ENCODE measurements around the gene EED. TPM values are rescaled to one million over a fixed set of nuclear protein-coding genes. Genes with fewer than 3 reads are reported as not detected.

The EED gene
- total and polyA plus RNA-seq, 2 experiments from 2014 or later = 15.5 to 23.7 TPM

DNA sequence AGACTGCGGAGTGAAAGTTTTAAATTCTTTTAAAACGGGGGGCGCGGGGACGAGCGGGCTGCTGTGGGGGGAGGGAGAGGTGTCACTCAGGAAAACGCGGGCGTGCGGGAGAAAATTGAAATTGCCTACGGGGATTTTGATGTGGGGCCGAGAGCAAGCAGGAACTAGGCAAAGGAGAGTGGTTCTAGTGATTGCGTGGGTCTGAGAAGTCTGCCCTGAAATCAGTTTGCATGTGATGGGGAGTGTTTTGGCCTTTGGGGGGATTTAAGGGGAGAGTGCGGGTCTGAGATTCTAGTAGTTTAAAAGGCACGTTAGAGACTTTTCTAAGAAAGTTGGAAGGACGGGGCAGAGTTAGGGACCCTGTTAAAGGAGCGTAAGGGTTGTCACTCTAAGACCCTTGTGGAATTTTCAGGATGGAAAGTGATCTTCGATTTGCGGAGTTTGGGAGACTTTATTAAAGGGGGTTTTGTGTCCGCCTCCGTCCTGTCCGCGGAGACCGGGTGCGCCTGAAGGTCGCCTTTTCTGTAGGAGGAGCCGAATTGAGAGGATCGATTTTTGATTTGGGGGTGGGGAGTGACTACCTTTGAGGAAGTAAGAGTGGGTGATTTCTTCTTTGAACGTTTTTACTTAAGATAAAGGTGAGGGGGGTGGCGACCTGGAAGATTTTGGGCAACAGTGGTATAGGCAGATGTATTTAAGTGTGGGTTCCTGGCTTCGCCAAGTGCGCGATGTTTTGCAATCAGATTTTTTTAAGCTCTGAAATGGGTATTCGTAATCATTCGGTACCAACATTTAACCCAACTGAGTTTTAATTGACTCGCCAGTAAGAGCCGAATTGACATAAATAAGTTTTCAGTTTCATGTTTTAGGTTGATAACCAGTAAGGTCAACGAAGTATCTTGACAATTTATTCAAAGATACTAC is 1.1 kb downstream of the EED start:
- peaks cover 53% of the 10 kb centered on the region for H3K79me2 ChIP-seq
- H3K27ac ChIP-seq = peak overlapping the region; percentile 99
- no peaks in the 10 kb centered on the region for H3K9me3 ChIP-seq (ENCODE audit: low read depth)
- no peak for TF ChIP-seq EZH2phosphoT487 (IDR thresholded peaks at IDR 0.05; ENCODE audit: low read depth, severe bottlenecking, unreplicated experiment)
- no peak for TF ChIP-seq EZH2 (IDR thresholded peaks at IDR 0.05; ENCODE audit: borderline replicate concordance)
- TF ChIP-seq, protein P1, sequence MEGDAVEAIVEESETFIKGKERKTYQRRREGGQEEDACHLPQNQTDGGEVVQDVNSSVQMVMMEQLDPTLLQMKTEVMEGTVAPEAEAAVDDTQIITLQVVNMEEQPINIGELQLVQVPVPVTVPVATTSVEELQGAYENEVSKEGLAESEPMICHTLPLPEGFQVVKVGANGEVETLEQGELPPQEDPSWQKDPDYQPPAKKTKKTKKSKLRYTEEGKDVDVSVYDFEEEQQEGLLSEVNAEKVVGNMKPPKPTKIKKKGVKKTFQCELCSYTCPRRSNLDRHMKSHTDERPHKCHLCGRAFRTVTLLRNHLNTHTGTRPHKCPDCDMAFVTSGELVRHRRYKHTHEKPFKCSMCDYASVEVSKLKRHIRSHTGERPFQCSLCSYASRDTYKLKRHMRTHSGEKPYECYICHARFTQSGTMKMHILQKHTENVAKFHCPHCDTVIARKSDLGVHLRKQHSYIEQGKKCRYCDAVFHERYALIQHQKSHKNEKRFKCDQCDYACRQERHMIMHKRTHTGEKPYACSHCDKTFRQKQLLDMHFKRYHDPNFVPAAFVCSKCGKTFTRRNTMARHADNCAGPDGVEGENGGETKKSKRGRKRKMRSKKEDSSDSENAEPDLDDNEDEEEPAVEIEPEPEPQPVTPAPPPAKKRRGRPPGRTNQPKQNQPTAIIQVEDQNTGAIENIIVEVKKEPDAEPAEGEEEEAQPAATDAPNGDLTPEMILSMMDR (IDR thresholded peaks at IDR 0.05; ENCODE audit: poor library complexity) = no peak
- H3K4me3 ChIP-seq = peak overlapping the region; percentile 80
- H3K4me1 ChIP-seq (ENCODE audit: insufficient read depth) = peaks cover 22% of the 10 kb centered on the region
- H2AFZ ChIP-seq = peak overlapping the region; percentile 74
- no peaks in the 10 kb centered on the region for H3K36me3 ChIP-seq (replicated peaks; ENCODE audit: insufficient read depth, low read depth)
- peak overlapping the region; percentile 82 for H3K4me2 ChIP-seq
- peaks cover 33% of the 10 kb centered on the region for H4K20me1 ChIP-seq (ENCODE audit: insufficient read depth, poor library complexity, severe bottlenecking)
- peak; percentile 19 for DNase-seq (ENCODE audit: low spot score)
- no peaks in the 10 kb centered on the region for H3K9me2 ChIP-seq (replicated peaks; ENCODE audit: insufficient read depth)
- no peaks in the 10 kb centered on the region for H3K27me3 ChIP-seq
- WGBS (ENCODE audit: low lambda C conversion rate, missing lambda C conversion rate) = under 1% methylated on average over 31 of the region's 38 CpGs

DNA sequence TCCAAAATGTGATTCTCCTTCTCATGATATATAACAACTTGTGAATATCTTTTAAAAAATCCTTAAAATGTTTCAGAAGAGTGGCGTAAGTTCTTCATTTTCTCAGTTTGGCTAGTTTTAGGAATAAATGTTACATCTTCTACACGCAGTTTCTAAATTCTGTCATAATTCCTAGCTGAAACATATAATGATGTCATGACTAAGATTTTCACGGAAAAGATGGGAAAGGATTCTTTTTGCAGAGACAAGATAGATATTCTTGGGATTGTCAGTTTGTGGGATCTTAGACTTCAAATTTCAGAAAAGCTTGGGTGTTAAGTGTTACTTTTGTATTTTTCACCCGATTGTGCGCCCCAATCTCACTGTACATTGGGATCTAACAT is 1.7 kb downstream of the EED start:
- H2AFZ ChIP-seq = peak overlapping the region; percentile 74
- no peak for DNase-seq (ENCODE audit: low spot score)

DNA sequence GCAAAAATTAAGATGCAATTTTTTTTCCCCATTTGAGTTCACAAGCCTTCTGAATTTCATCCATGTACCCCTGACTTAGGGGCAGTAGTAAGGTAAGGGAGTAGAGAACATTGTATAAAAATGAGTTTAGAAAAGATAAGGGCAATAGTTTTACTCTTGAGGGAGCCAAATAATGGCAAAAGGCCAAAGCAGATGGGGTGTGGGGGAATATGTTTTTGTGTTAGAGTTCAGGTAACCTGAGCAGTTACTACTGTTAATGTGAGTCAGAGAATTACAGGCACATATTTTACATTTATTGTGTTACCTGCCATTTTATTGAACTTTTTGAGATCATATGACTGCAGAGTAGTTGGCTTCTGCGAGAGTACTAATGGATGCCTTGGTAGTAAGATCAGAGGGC is 3.1 kb downstream of the EED start:
- H3K4me2 ChIP-seq = peak overlapping the region; percentile 82

More for the DNA sequence above, 1.7 kb downstream of the EED start:
- Histone ChIP-seq H3K79me2 (peaks cover 59% of the 10 kb centered on the region), H3K4me1 (ENCODE audit: insufficient read depth) (peaks cover 22% of the 10 kb centered on the region), H3K4me3 (peak overlapping the region; percentile 80), H3K27me3 (no peaks in the 10 kb centered on the region), H4K20me1 (ENCODE audit: insufficient read depth, poor library complexity, severe bottlenecking) (peaks cover 36% of the 10 kb centered on the region), H3K27ac (peak overlapping the region; percentile 99), H3K9me3 (ENCODE audit: low read depth) (no peaks in the 10 kb centered on the region), H3K4me2 (peak overlapping the region; percentile 82), H3K9me2 (replicated peaks; ENCODE audit: insufficient read depth) (no peaks in the 10 kb centered on the region), H3K36me3 (replicated peaks; ENCODE audit: insufficient read depth, low read depth) (no peaks in the 10 kb centered on the region)
- WGBS (ENCODE audit: low lambda C conversion rate, missing lambda C conversion rate) = 57% methylated on average over 5 of the region's 5 CpGs
- no peak for TF ChIP-seq EZH2phosphoT487 (IDR thresholded peaks at IDR 0.05; ENCODE audit: low read depth, severe bottlenecking, unreplicated experiment)
- TF ChIP-seq, protein P1 (IDR thresholded peaks at IDR 0.05; ENCODE audit: poor library complexity) = no peak
- no peak for TF ChIP-seq EZH2 (IDR thresholded peaks at IDR 0.05; ENCODE audit: borderline replicate concordance)

More for the DNA sequence above, 3.1 kb downstream of the EED start:
- Histone ChIP-seq H3K79me2 (peaks cover 73% of the 10 kb centered on the region), H4K20me1 (ENCODE audit: insufficient read depth, poor library complexity, severe bottlenecking) (peaks cover 38% of the 10 kb centered on the region), H3K9me3 (ENCODE audit: low read depth) (no peaks in the 10 kb centered on the region), H3K9me2 (replicated peaks; ENCODE audit: insufficient read depth) (no peaks in the 10 kb centered on the region), H3K36me3 (replicated peaks; ENCODE audit: insufficient read depth, low read depth) (no peaks in the 10 kb centered on the region), H3K27ac (no peak overlapping the region), H3K4me1 (ENCODE audit: insufficient read depth) (peaks cover 22% of the 10 kb centered on the region), H2AFZ (no peak overlapping the region), H3K27me3 (no peaks in the 10 kb centered on the region), H3K4me3 (no peak overlapping the region)
- TF ChIP-seq, protein P1 (IDR thresholded peaks at IDR 0.05; ENCODE audit: poor library complexity) = no peak
- TF ChIP-seq EZH2phosphoT487 (IDR thresholded peaks at IDR 0.05; ENCODE audit: low read depth, severe bottlenecking, unreplicated experiment) (no peak), EZH2 (IDR thresholded peaks at IDR 0.05; ENCODE audit: borderline replicate concordance) (no peak)
- DNase-seq (ENCODE audit: low spot score) = no peak
- 67% methylated on average over 1 of the region's 1 CpG for WGBS (ENCODE audit: low lambda C conversion rate, missing lambda C conversion rate)

Measured in hepatocyte (in vitro differentiated cells).